DND-41 (cell line): Measurements from ENCODE around the gene ANKRD39.
A peak's percentile ranks its signal among the peaks of the same experiment; 100 is the strongest.
"Not testable (repeated sequence)": the region's sequence is repeated elsewhere in the genome, so short reads cannot be mapped to it uniquely, and the experiment has no call there.

Source experiments
- ATAC-seq: fragments of 200-7000 bp; cut with Tn5 transposase; 3 replicates; pipeline ENCODE4 v1.9.1; 2021; ENCODE audit warnings: low read depth; ENCODE audit not compliant: insufficient read depth
- DNase-seq: peaks from one replicate; pipeline ENCODE4 v3.0.0-alpha.2; 2020
- H2AFZ ChIP-seq: 2 replicates; pipeline ENCODE4 v1.6.0; 2012; ENCODE audit warnings: low read depth, low read length
- H3K27ac ChIP-seq: 2 replicates; pipeline ENCODE4 v1.5.1; 2012; ENCODE audit warnings: low read length, inconsistent platforms
- H3K27me3 ChIP-seq: fragments of 200-600 bp; sonication (generic); 2 replicates; pipeline ENCODE4 v1.6.0; 2012; ENCODE audit warnings: low read length, mild to moderate bottlenecking, inconsistent platforms; ENCODE audit not compliant: insufficient read depth, poor library complexity
- H3K36me3 ChIP-seq: 2 replicates; pipeline ENCODE4 v1.5.1; 2012; ENCODE audit warnings: low read length, inconsistent platforms; ENCODE audit not compliant: insufficient read depth
- H3K4me1 ChIP-seq: 2 replicates; pipeline ENCODE4 v1.5.1; 2012; ENCODE audit warnings: mild to moderate bottlenecking, low read length; ENCODE audit not compliant: insufficient read depth
- H3K4me2 ChIP-seq: 2 replicates; pipeline ENCODE4 v1.6.0; 2012; ENCODE audit warnings: mild to moderate bottlenecking, moderate library complexity, low read length, inconsistent platforms; ENCODE audit not compliant: insufficient read depth
- H3K4me3 ChIP-seq, 2 experiments: fragments of 200-600 bp in 1 of 2; shearing (Covaris generic) in 1 of 2; 2 replicates each; pipeline ENCODE4 v1.5.1; 2012 to 2016; ENCODE audit warnings: inconsistent platforms in 2 of 2, low read length in 2 of 2, mild to moderate bottlenecking in 2 of 2, low read depth in 1 of 2, moderate library complexity in 1 of 2
- H3K79me2 ChIP-seq: 2 replicates; pipeline ENCODE4 v1.6.0; 2012; ENCODE audit warnings: low read length, inconsistent platforms; ENCODE audit not compliant: insufficient read depth
- H3K9ac ChIP-seq: 2 replicates; pipeline ENCODE4 v1.6.0; 2012; ENCODE audit warnings: low read depth, mild to moderate bottlenecking, inconsistent platforms, low read length, moderate library complexity
- H3K9me3 ChIP-seq: 2 replicates; pipeline ENCODE4 v1.5.1; 2012; ENCODE audit warnings: low read length, moderate library complexity, mild to moderate bottlenecking, inconsistent platforms; ENCODE audit not compliant: insufficient read depth, severe bottlenecking
- H4K20me1 ChIP-seq: 2 replicates; pipeline ENCODE4 v1.6.0; 2012; ENCODE audit warnings: low read length; ENCODE audit not compliant: insufficient read depth
- CTCF ChIP-seq: IDR thresholded peaks from 2 replicates; pipeline ENCODE4 v1.5.1; 2012; ENCODE audit warnings: borderline replicate concordance, low read length, moderate library complexity, mild to moderate bottlenecking; ENCODE audit not compliant: poor library complexity, severe bottlenecking; ENCODE audit errors: extremely low read depth
- EZH2 ChIP-seq: IDR thresholded peaks from 3 replicates; pipeline ENCODE4 v1.6.1; 2012; ENCODE audit warnings: borderline replicate concordance, low read depth, mild to moderate bottlenecking, moderate library complexity, low read length, inconsistent platforms; ENCODE audit not compliant: severe bottlenecking

The ANKRD39 gene

GRCh38 chr2:96865654-96866053 lies 7.8 kb upstream of the ANKRD39 start:
- no peak overlapping the region for H3K27ac ChIP-seq
- H3K4me1 ChIP-seq, result no peaks in the 10 kb centered on the region
- no peak for TF ChIP-seq CTCF
- no peak for TF ChIP-seq EZH2
- DNase-seq (no peak), ATAC-seq (no peak)
- no peak overlapping the region for H3K4me2 ChIP-seq
- H3K9me3 ChIP-seq, result no peaks in the 10 kb centered on the region
- H3K27me3 ChIP-seq, result no peaks in the 10 kb centered on the region
- no peak overlapping the region for H3K4me3 ChIP-seq
- no peak overlapping the region for H3K9ac ChIP-seq
- H3K79me2 ChIP-seq, result no peaks in the 10 kb centered on the region
- no peak overlapping the region for H2AFZ ChIP-seq
- H4K20me1 ChIP-seq, result peaks cover 3% of the 10 kb centered on the region; the same call in 1 of the 2 replicates
- H3K36me3 ChIP-seq, result no peaks in the 10 kb centered on the region

GRCh38 chr2:96864343-96865091 lies 6.7 kb upstream of the ANKRD39 start:
- Histone ChIP-seq H3K4me3 (no peak overlapping the region), H3K9ac (no peak overlapping the region), H2AFZ (no peak overlapping the region), H3K4me1 (peaks cover under 1% of the 10 kb centered on the region; the same call in 1 of the 2 replicates), H3K9me3 (no peaks in the 10 kb centered on the region), H3K27ac (no peak overlapping the region), H3K79me2 (no peaks in the 10 kb centered on the region), H3K36me3 (no peaks in the 10 kb centered on the region), H3K27me3 (no peaks in the 10 kb centered on the region), H4K20me1 (peaks cover 3% of the 10 kb centered on the region; the same call in 1 of the 2 replicates), H3K4me2 (no peak overlapping the region)
- ATAC-seq (no peak), DNase-seq (no peak)
- peak; percentile 12 for TF ChIP-seq CTCF
- no peak for TF ChIP-seq EZH2

- no peak overlapping the region for H3K27ac ChIP-seq
- DNase-seq, result no peak
- ATAC-seq, result no peak
- H3K36me3 ChIP-seq, result no peaks in the 10 kb centered on the region
- H3K4me2 ChIP-seq, result no peak overlapping the region
- H3K9ac ChIP-seq, result no peak overlapping the region
- peaks cover 3% of the 10 kb centered on the region; the same call in 1 of the 2 replicates for H4K20me1 ChIP-seq
- H2AFZ ChIP-seq, result no peak overlapping the region
- no peak overlapping the region for H3K4me3 ChIP-seq
- TF ChIP-seq EZH2 (no peak), CTCF (no peak)
- peaks cover 8% of the 10 kb centered on the region for H3K4me1 ChIP-seq
- H3K79me2 ChIP-seq, result no peaks in the 10 kb centered on the region
- H3K27me3 ChIP-seq, result no peaks in the 10 kb centered on the region
- H3K9me3 ChIP-seq, result no peaks in the 10 kb centered on the region
Observed at GRCh38 chr2:96863575-96864342, 5.9 kb upstream of the ANKRD39 start.

GRCh38 chr2:96863056-96863455 lies 5.2 kb upstream of the ANKRD39 start:
- not testable (repeated sequence) for H3K4me2 ChIP-seq, H2AFZ ChIP-seq, DNase-seq, H3K27ac ChIP-seq, H3K79me2 ChIP-seq, H3K27me3 ChIP-seq, H3K36me3 ChIP-seq, H3K9me3 ChIP-seq, ATAC-seq, H3K9ac ChIP-seq, H4K20me1 ChIP-seq, H3K4me3 ChIP-seq
- peaks cover 12% of the 10 kb centered on the region for H3K4me1 ChIP-seq
